SIG-M5 treated with dmso at 0.1 percent for 504 hours (cell line): Measurements from ENCODE around the gene ACBD4.
"Not testable (repeated sequence)": the region's sequence is repeated elsewhere in the genome, so short reads cannot be mapped to it uniquely, and the experiment has no call there.

ENCODE experiments used
- DNase-seq: peaks from one replicate; lab custom pipeline; 2025; ENCODE audit not compliant: unreplicated experiment; lab: John Stamatoyannopoulos, UW

Gene ACBD4

GRCh38 chr17:45118691-45119090 is 16.8 kb upstream of the ACBD4 start:
- DNase-seq = no peak

- DNase-seq = no peak
Observed at GRCh38 chr17:45119964-45120363, 15.5 kb upstream of the ACBD4 start.

- DNase-seq = no peak
Observed at GRCh38 chr17:45120558-45120957, 14.9 kb upstream of the ACBD4 start.

GRCh38 chr17:45121055-45121454 is 14.4 kb upstream of the ACBD4 start:
- DNase-seq = no peak

GRCh38 chr17:45123076-45123770 is 12.3 kb upstream of the ACBD4 start:
- DNase-seq = no peak

GRCh38 chr17:45123930-45124796 is 11.3 kb upstream of the ACBD4 start:
- peak; percentile 78 for DNase-seq

GRCh38 chr17:45124797-45125122 is 10.7 kb upstream of the ACBD4 start:
- not testable (repeated sequence) for DNase-seq

GRCh38 chr17:45125509-45125908 is 10.0 kb upstream of the ACBD4 start:
- DNase-seq = no peak

GRCh38 chr17:45127207-45127547 is 8.3 kb upstream of the ACBD4 start:
- no peak for DNase-seq

GRCh38 chr17:45127548-45128300 is 7.8 kb upstream of the ACBD4 start:
- no peak for DNase-seq

GRCh38 chr17:45128331-45128730 is 7.2 kb upstream of the ACBD4 start:
- no peak for DNase-seq

- DNase-seq = no peak
Observed at GRCh38 chr17:45128989-45129388, 6.5 kb upstream of the ACBD4 start.

GRCh38 chr17:45129426-45129939 is 6.0 kb upstream of the ACBD4 start:
- DNase-seq = no peak

- no peak for DNase-seq
Observed at GRCh38 chr17:45129940-45130680, 5.4 kb upstream of the ACBD4 start.

- DNase-seq = no peak
Observed at GRCh38 chr17:45130681-45131615, 4.5 kb upstream of the ACBD4 start.

- no peak for DNase-seq
Observed at GRCh38 chr17:45131616-45132319, 3.7 kb upstream of the ACBD4 start.

GRCh38 chr17:45132320-45132571 is 3.2 kb upstream of the ACBD4 start, which contains the start of gene PLCD3:
Gene PLCD3, minus strand, starts transcription at chr17:45132515. Its CDS starts 105 bp downstream, at chr17:45132410.
- no peak for DNase-seq

- DNase-seq = peak; percentile 72
Observed at GRCh38 chr17:45132572-45133463, 2.7 kb upstream of the ACBD4 start.
